MM.1S (cell line): Measurements from ENCODE around the gene TMCO4.

Experiments
- DNase-seq: peaks from one replicate; pipeline ENCODE4 v3.0.0-alpha.2; 2015
- H2AFZ ChIP-seq: fragments of 300-600 bp; sonication (generic); 2 replicates; pipeline ENCODE4 v1.6.0; 2016; ENCODE audit warnings: antibody characterized with exemption, low read length
- H3F3A ChIP-seq: fragments of 300-600 bp; sonication (generic); 2 replicates; pipeline ENCODE4 v1.6.1; 2016; ENCODE audit warnings: mild to moderate bottlenecking, antibody characterized with exemption, low read length, moderate library complexity, mixed read lengths; ENCODE audit not compliant: insufficient read depth
- H3K27ac ChIP-seq: fragments of 300-600 bp; sonication (generic); 2 replicates; pipeline ENCODE4 v1.5.1; 2016; ENCODE audit warnings: mild to moderate bottlenecking, low read length
- H3K27me3 ChIP-seq: fragments of 300-600 bp; sonication (generic); replicated peaks from 2 replicates; pipeline ENCODE4 v1.6.0; 2016; ENCODE audit warnings: low read length; ENCODE audit not compliant: insufficient read depth
- H3K36me3 ChIP-seq: fragments of 300-600 bp; sonication (generic); replicated peaks from 2 replicates; pipeline ENCODE4 v1.6.1; 2016; ENCODE audit warnings: mild to moderate bottlenecking, low read length, mixed read lengths; ENCODE audit not compliant: insufficient read depth
- H3K4me1 ChIP-seq: fragments of 300-600 bp; sonication (generic); 2 replicates; pipeline ENCODE4 v1.6.1; 2016; ENCODE audit warnings: low read length, mixed read lengths
- H3K4me2 ChIP-seq: fragments of 300-600 bp; sonication (generic); 2 replicates; pipeline ENCODE4 v1.6.0; 2016; ENCODE audit warnings: low read depth, low read length
- H3K4me3 ChIP-seq: fragments of 300-600 bp; sonication (generic); 2 replicates; pipeline ENCODE4 v1.5.1; 2016; ENCODE audit warnings: low read length, mixed read lengths
- H3K79me2 ChIP-seq: fragments of 300-600 bp; sonication (generic); 2 replicates; pipeline ENCODE4 v1.6.1; 2016; ENCODE audit warnings: mixed run types, low read length, mixed read lengths
- H3K9ac ChIP-seq: fragments of 300-600 bp; sonication (generic); 2 replicates; pipeline ENCODE4 v1.6.1; 2016; ENCODE audit warnings: low read length, mixed read lengths
- H3K9me2 ChIP-seq: fragments of 300-600 bp; sonication (generic); replicated peaks from 2 replicates; pipeline ENCODE4 v1.6.1; 2016; ENCODE audit warnings: mild to moderate bottlenecking, low read length, mixed read lengths; ENCODE audit not compliant: insufficient read depth
- H3K9me3 ChIP-seq: fragments of 300-600 bp; sonication (generic); replicated peaks from 2 replicates; pipeline ENCODE4 v1.6.1; 2016; ENCODE audit warnings: mild to moderate bottlenecking, low read length, mixed read lengths; ENCODE audit not compliant: insufficient read depth
- H4K20me1 ChIP-seq: fragments of 300-600 bp; sonication (generic); 2 replicates; pipeline ENCODE4 v1.6.1; 2016; ENCODE audit warnings: mild to moderate bottlenecking, low read length, moderate library complexity, mixed read lengths; ENCODE audit not compliant: insufficient read depth
- EZH2 ChIP-seq: fragments of 300-600 bp; sonication (generic); optimal IDR thresholded peaks from 2 replicates; pipeline ENCODE3; 2017; ENCODE audit warnings: low read depth, mild to moderate bottlenecking, antibody characterized with exemption, low read length, mixed read lengths
- EZH2phosphoT487 ChIP-seq: fragments of 300-600 bp; sonication (generic); IDR thresholded peaks from 2 replicates; pipeline ENCODE4 v1.6.1; 2018; ENCODE audit warnings: antibody characterized with exemption, low read length
- TF ChIP-seq, protein P1 (sequence below): fragments of 300-600 bp; sonication (generic); IDR thresholded peaks from 2 replicates; pipeline ENCODE4 v1.5.1; 2016; ENCODE audit warnings: antibody characterized with exemption, low read length, mixed read lengths

TMCO4 gene

GRCh38 chr1:19703280-19703679, 96.4 kb downstream of the TMCO4 start:
- Histone ChIP-seq H3K27ac (no peak overlapping the region), H3K27me3 (no peaks in the 10 kb centered on the region), H3K4me3 (no peak overlapping the region), H3K9ac (no peak overlapping the region), H3K79me2 (no peaks in the 10 kb centered on the region), H3K9me3 (no peaks in the 10 kb centered on the region), H3K4me2 (no peak overlapping the region), H2AFZ (no peak overlapping the region), H3K4me1 (no peaks in the 10 kb centered on the region), H3K9me2 (no peaks in the 10 kb centered on the region), H4K20me1 (no peaks in the 10 kb centered on the region), H3K36me3 (no peaks in the 10 kb centered on the region), H3F3A (no peaks in the 10 kb centered on the region)
- DNase-seq = no peak
- no peak for TF ChIP-seq EZH2

DNA sequence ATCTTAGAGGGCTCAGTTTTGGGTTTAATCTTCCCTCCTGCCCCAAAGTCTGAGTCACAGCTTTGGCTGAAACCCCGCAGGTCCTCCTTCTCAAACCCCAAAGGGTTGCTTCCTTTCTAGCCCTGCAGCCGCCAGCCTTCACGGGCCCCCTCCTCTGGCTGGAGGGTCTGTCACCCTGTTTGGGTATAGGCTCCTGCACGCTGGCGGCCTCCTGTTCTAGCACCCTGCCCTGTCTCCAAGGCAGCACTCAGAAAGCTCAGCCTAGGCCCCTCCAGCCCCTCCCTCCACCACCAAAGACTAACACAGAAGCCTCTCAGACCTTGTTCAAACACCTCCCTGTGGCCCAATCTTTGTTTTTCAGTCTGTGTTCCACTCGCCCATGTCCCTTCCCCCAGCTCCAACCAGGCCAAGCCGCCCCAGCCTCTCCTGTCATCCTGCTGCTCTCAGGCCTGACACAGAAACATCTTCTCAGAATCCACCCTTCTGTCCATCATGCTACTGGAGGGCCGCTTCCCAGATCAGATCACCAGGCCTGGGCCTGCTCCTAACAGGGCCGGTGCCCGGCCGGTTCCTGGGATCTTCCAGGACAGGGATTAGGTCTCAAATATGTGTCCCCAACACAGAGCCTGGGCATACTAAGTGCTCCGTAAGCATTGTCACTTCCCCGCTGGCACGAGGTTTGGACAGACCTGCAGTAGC, 99.5 kb downstream of the TMCO4 start:
- TF ChIP-seq, protein P1, sequence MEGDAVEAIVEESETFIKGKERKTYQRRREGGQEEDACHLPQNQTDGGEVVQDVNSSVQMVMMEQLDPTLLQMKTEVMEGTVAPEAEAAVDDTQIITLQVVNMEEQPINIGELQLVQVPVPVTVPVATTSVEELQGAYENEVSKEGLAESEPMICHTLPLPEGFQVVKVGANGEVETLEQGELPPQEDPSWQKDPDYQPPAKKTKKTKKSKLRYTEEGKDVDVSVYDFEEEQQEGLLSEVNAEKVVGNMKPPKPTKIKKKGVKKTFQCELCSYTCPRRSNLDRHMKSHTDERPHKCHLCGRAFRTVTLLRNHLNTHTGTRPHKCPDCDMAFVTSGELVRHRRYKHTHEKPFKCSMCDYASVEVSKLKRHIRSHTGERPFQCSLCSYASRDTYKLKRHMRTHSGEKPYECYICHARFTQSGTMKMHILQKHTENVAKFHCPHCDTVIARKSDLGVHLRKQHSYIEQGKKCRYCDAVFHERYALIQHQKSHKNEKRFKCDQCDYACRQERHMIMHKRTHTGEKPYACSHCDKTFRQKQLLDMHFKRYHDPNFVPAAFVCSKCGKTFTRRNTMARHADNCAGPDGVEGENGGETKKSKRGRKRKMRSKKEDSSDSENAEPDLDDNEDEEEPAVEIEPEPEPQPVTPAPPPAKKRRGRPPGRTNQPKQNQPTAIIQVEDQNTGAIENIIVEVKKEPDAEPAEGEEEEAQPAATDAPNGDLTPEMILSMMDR = no peak

DNA sequence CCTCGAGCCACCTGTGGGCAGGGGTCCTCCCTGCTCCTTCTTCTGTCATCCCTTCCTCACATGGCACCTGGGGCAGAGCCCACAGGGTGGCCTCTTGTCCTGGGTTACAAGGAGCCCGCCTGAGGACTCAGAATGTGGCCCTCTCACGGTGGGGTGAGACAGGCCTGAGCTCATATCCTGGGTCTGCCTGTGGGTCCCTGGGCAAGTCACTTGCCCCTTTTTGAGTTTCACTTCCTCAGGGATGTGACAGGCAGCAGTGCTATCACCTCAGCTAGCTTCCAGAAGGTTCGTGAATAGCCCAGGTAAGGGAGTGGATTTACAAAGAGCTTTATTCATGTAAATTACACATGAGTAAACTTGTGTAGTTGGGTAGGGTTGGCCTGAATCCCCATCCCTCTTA, 101.5 kb downstream of the TMCO4 start:
- Histone ChIP-seq H3K9ac (no peak overlapping the region), H4K20me1 (no peaks in the 10 kb centered on the region), H3K36me3 (no peaks in the 10 kb centered on the region), H3K9me2 (no peaks in the 10 kb centered on the region), H3F3A (no peaks in the 10 kb centered on the region), H3K4me1 (no peaks in the 10 kb centered on the region), H3K27ac (no peak overlapping the region), H3K79me2 (no peaks in the 10 kb centered on the region), H2AFZ (no peak overlapping the region), H3K9me3 (no peaks in the 10 kb centered on the region), H3K4me3 (no peak overlapping the region), H3K27me3 (no peaks in the 10 kb centered on the region), H3K4me2 (no peak overlapping the region)
- DNase-seq = no peak
- TF ChIP-seq, protein P1 = no peak
- TF ChIP-seq EZH2phosphoT487 = no peak
- no peak for TF ChIP-seq EZH2

More for the DNA sequence above, 99.5 kb downstream of the TMCO4 start:
- Histone ChIP-seq H3K79me2 (no peaks in the 10 kb centered on the region), H3K4me1 (no peaks in the 10 kb centered on the region), H3K4me3 (no peak overlapping the region), H3K9me2 (no peaks in the 10 kb centered on the region), H3K27me3 (no peaks in the 10 kb centered on the region), H2AFZ (no peak overlapping the region), H4K20me1 (no peaks in the 10 kb centered on the region), H3K4me2 (no peak overlapping the region), H3K27ac (no peak overlapping the region), H3K36me3 (no peaks in the 10 kb centered on the region), H3K9ac (no peak overlapping the region), H3F3A (no peaks in the 10 kb centered on the region), H3K9me3 (no peaks in the 10 kb centered on the region)
- no peak for DNase-seq

- no peak for DNase-seq
- TF ChIP-seq EZH2 (no peak), EZH2phosphoT487 (no peak)
- TF ChIP-seq, protein P1 = no peak
- Histone ChIP-seq H3K4me2 (no peak overlapping the region), H3K27ac (no peak overlapping the region), H3K9me2 (no peaks in the 10 kb centered on the region), H4K20me1 (no peaks in the 10 kb centered on the region), H3K36me3 (no peaks in the 10 kb centered on the region), H2AFZ (no peak overlapping the region), H3K27me3 (no peaks in the 10 kb centered on the region), H3K4me3 (no peak overlapping the region), H3K9ac (no peak overlapping the region), H3K79me2 (no peaks in the 10 kb centered on the region), H3K4me1 (no peaks in the 10 kb centered on the region), H3F3A (no peaks in the 10 kb centered on the region), H3K9me3 (no peaks in the 10 kb centered on the region)
These were observed 102.9 kb downstream of the TMCO4 start for GRCh38 chr1:19696820-19697219.
